NT2/D1 (cell line): ENCODE measurements around the gene DES.
"Not testable (repeated sequence)": the region's sequence is repeated elsewhere in the genome, so short reads cannot be mapped to it uniquely, and the experiment has no call there.

Source experiments
- DNase-seq: peaks from one replicate; pipeline ENCODE4 v3.0.0-alpha.2; 2011; ENCODE audit warnings: low read depth, low spot score
- H3K27me3 ChIP-seq: 2 replicates; pipeline ENCODE4 v1.6.0; 2011; ENCODE audit warnings: mild to moderate bottlenecking; ENCODE audit not compliant: insufficient read length, insufficient read depth
- H3K36me3 ChIP-seq: 2 replicates; pipeline ENCODE4 v1.6.1; 2011; ENCODE audit warnings: mild to moderate bottlenecking, low read length, mixed read lengths; ENCODE audit not compliant: insufficient read depth, insufficient read length
- H3K4me1 ChIP-seq: 2 replicates; pipeline ENCODE4 v1.5.1; 2011; ENCODE audit not compliant: insufficient read depth, insufficient read length
- H3K4me3 ChIP-seq: 2 replicates; pipeline ENCODE4 v1.5.1; 2011; ENCODE audit warnings: low read depth; ENCODE audit not compliant: insufficient read length
- H3K9ac ChIP-seq: 2 replicates; pipeline ENCODE4 v1.6.0; 2011; ENCODE audit warnings: low read depth; ENCODE audit not compliant: insufficient read length
- H3K9me3 ChIP-seq: 2 replicates; pipeline ENCODE4 v1.5.1; 2011; ENCODE audit warnings: mild to moderate bottlenecking, low read length; ENCODE audit not compliant: insufficient read depth
- SUZ12 ChIP-seq: IDR thresholded peaks from 2 replicates; pipeline ENCODE4 v1.6.1; 2011; ENCODE audit not compliant: insufficient read length, insufficient read depth; ENCODE audit errors: extremely low read depth
- YY1 ChIP-seq: IDR thresholded peaks from 2 replicates; pipeline ENCODE4 v1.6.1; 2011; ENCODE audit not compliant: insufficient read length, insufficient read depth
- ZNF274 ChIP-seq: IDR thresholded peaks from 2 replicates; pipeline ENCODE4 v1.6.1; 2011; ENCODE audit warnings: mild to moderate bottlenecking, low read depth, low read length

DES gene

GRCh38 chr2:219406861-219407230 lies 11.3 kb upstream of the DES start:
- Histone ChIP-seq H3K4me1 (peaks cover 24% of the 10 kb centered on the region), H3K9me3 (no peaks in the 10 kb centered on the region), H3K9ac (no peak overlapping the region), H3K27me3 (no peaks in the 10 kb centered on the region), H3K4me3 (no peak overlapping the region), H3K36me3 (no peaks in the 10 kb centered on the region)
- no peak for TF ChIP-seq ZNF274
- no peak for TF ChIP-seq YY1
- no peak for TF ChIP-seq SUZ12
- DNase-seq, result no peak

- not testable (repeated sequence) for H3K4me3 ChIP-seq, H3K36me3 ChIP-seq, H3K9me3 ChIP-seq, H3K27me3 ChIP-seq, DNase-seq, H3K9ac ChIP-seq
- peaks cover 21% of the 10 kb centered on the region for H3K4me1 ChIP-seq
Measured at GRCh38 chr2:219407343-219407742, 10.8 kb upstream of the DES start.

GRCh38 chr2:219408204-219408603 lies 10.0 kb upstream of the DES start:
- TF ChIP-seq ZNF274, result no peak
- no peak for TF ChIP-seq YY1
- TF ChIP-seq SUZ12, result no peak
- no peaks in the 10 kb centered on the region for H3K36me3 ChIP-seq
- no peak overlapping the region for H3K4me3 ChIP-seq
- H3K4me1 ChIP-seq, result peaks cover 21% of the 10 kb centered on the region
- H3K9me3 ChIP-seq, result peaks cover 11% of the 10 kb centered on the region; the same call in 1 of the 2 replicates
- no peak overlapping the region for H3K9ac ChIP-seq
- no peak for DNase-seq
- H3K27me3 ChIP-seq, result no peaks in the 10 kb centered on the region

GRCh38 chr2:219408631-219409030 lies 9.5 kb upstream of the DES start:
- Histone ChIP-seq H3K4me1 (peaks cover 21% of the 10 kb centered on the region), H3K4me3 (no peak overlapping the region), H3K27me3 (no peaks in the 10 kb centered on the region), H3K9me3 (peaks cover 13% of the 10 kb centered on the region; the same call in 1 of the 2 replicates), H3K36me3 (no peaks in the 10 kb centered on the region), H3K9ac (no peak overlapping the region)
- no peak for DNase-seq
- TF ChIP-seq YY1, result no peak
- no peak for TF ChIP-seq SUZ12
- no peak for TF ChIP-seq ZNF274

- no peak for TF ChIP-seq ZNF274
- TF ChIP-seq SUZ12, result no peak
- TF ChIP-seq YY1, result no peak
Measured at GRCh38 chr2:219409619-219410018, 8.6 kb upstream of the DES start.

GRCh38 chr2:219410390-219410789 lies 7.8 kb upstream of the DES start:
- no peak for DNase-seq
- Histone ChIP-seq H3K4me3 (no peak overlapping the region), H3K9ac (no peak overlapping the region), H3K9me3 (peaks cover 13% of the 10 kb centered on the region; the same call in 1 of the 2 replicates), H3K4me1 (peaks cover 6% of the 10 kb centered on the region), H3K27me3 (no peaks in the 10 kb centered on the region), H3K36me3 (no peaks in the 10 kb centered on the region)
- TF ChIP-seq SUZ12, result no peak
- no peak for TF ChIP-seq YY1
- no peak for TF ChIP-seq ZNF274

More at GRCh38 chr2:219409619-219410018, 8.6 kb upstream of the DES start:
- H3K4me1 ChIP-seq, result peaks cover 13% of the 10 kb centered on the region
- H3K9me3 ChIP-seq, result peaks cover 13% of the 10 kb centered on the region; the same call in 1 of the 2 replicates
- DNase-seq, result no peak
- no peak overlapping the region for H3K4me3 ChIP-seq
- no peaks in the 10 kb centered on the region for H3K36me3 ChIP-seq
- H3K9ac ChIP-seq, result no peak overlapping the region
- H3K27me3 ChIP-seq, result no peaks in the 10 kb centered on the region

GRCh38 chr2:219414857-219415256 lies 3.3 kb upstream of the DES start:
- no peak for TF ChIP-seq YY1
- TF ChIP-seq SUZ12, result no peak
- no peak for TF ChIP-seq ZNF274
- H3K9me3 ChIP-seq, result peaks cover 13% of the 10 kb centered on the region; the same call in 1 of the 2 replicates
- peaks cover 12% of the 10 kb centered on the region for H3K4me1 ChIP-seq
- H3K36me3 ChIP-seq, result no peaks in the 10 kb centered on the region
- H3K27me3 ChIP-seq, result no peaks in the 10 kb centered on the region
- no peak overlapping the region for H3K4me3 ChIP-seq
- no peak for DNase-seq
- H3K9ac ChIP-seq, result no peak overlapping the region

- no peak for TF ChIP-seq SUZ12
- TF ChIP-seq YY1, result no peak
- TF ChIP-seq ZNF274, result no peak
- H3K4me3 ChIP-seq, result no peak overlapping the region
- H3K9ac ChIP-seq, result no peak overlapping the region
- H3K27me3 ChIP-seq, result no peaks in the 10 kb centered on the region
- peaks cover 17% of the 10 kb centered on the region for H3K4me1 ChIP-seq
- no peaks in the 10 kb centered on the region for H3K36me3 ChIP-seq
- H3K9me3 ChIP-seq, result peaks cover 13% of the 10 kb centered on the region; the same call in 1 of the 2 replicates
- no peak for DNase-seq
Measured at GRCh38 chr2:219415580-219416234, 2.5 kb upstream of the DES start.
